Placental pericyte (primary cell): ENCODE results near the gene CRYZ. TPM values are rescaled to one million over a fixed set of nuclear protein-coding genes. Genes with fewer than 3 reads are reported as not detected.

Source experiments
- total RNA-seq: library from RNA; depleted of rRNA; stranded (reverse); fragments of >200 nt; gene quantifications from 2 replicates; pipeline ENCODE4 v1.2.3, GENCODE V29; 2012

CRYZ gene
- 34.8 and 43.8 TPM in 2 replicates for total RNA-seq

GRCh38 chr1:74732960-74733603 is at the start of gene CRYZ, which contains the start of gene TYW3:
Gene CRYZ (minus strand): TSS chr1:74733050. CDS start chr1:74724821, 8,229 bp downstream.
Gene TYW3 (plus strand): TSS chr1:74733152. CDS start chr1:74733245, 93 bp downstream.

GRCh38 chr1:74673351-74674111 is 59.3 kb downstream of the CRYZ start, which contains the start of gene ERICH3:
Gene ERICH3 (minus strand): TSS chr1:74673792. CDS start chr1:74673519, 273 bp downstream.

Other genes with a start within 250 kb of the CRYZ start
- gene LRRC53, start 220.4 kb downstream of the CRYZ start, total RNA-seq: not detected in 2 replicates
- not detected in 2 replicates for gene ERICH3, start 59.3 kb downstream of the CRYZ start, total RNA-seq
- 11.4 and 19.2 TPM in 2 replicates for gene TYW3, start 102 bp upstream of the CRYZ start, total RNA-seq